Mucosa of stomach (tissue), 1 donor: ENCODE data around the gene LGALS1.
A peak's percentile ranks its signal among the peaks of the same experiment; 100 is the strongest.

Experiments
- H3K27me3 ChIP-seq: one replicate; pipeline ENCODE4 v1.7.0; 2013; ENCODE audit warnings: mild to moderate bottlenecking, low read length; ENCODE audit not compliant: control insufficient read depth, insufficient read depth
- H3K36me3 ChIP-seq: one replicate; pipeline ENCODE4 v1.7.0; 2013; ENCODE audit warnings: low read length; ENCODE audit not compliant: control insufficient read depth, insufficient read depth
- H3K4me1 ChIP-seq: one replicate; pipeline ENCODE4 v1.7.0; 2013; ENCODE audit warnings: mild to moderate bottlenecking, low read length; ENCODE audit not compliant: control insufficient read depth, insufficient read depth
- H3K4me3 ChIP-seq: one replicate; pipeline ENCODE4 v1.7.0; 2013; ENCODE audit warnings: low read length
- H3K9ac ChIP-seq: one replicate; pipeline ENCODE4 v1.7.0; 2013; ENCODE audit warnings: mild to moderate bottlenecking, low read length, moderate library complexity
- H3K9me3 ChIP-seq: one replicate; pipeline ENCODE4 v1.7.0; 2013; ENCODE audit warnings: mild to moderate bottlenecking, low read length, moderate library complexity; ENCODE audit not compliant: control insufficient read depth
- donor health status: Pancreatic carcinoma.

Gene LGALS1

GRCh38 chr22:37633089-37633624 is 42.3 kb upstream of the LGALS1 start:
- Histone ChIP-seq H3K9ac (peak overlapping the region; percentile 38), H3K4me1 (peaks cover 40% of the 10 kb centered on the region)

GRCh38 chr22:37633625-37634416 is 41.6 kb upstream of the LGALS1 start:
- Histone ChIP-seq H3K36me3 (no peaks in the 10 kb centered on the region), H3K27me3 (no peaks in the 10 kb centered on the region), H3K4me3 (no peak overlapping the region), H3K9me3 (no peaks in the 10 kb centered on the region), H3K9ac (peak overlapping the region; percentile 38), H3K4me1 (peaks cover 46% of the 10 kb centered on the region)

More at GRCh38 chr22:37633089-37633624, 42.3 kb upstream of the LGALS1 start:
- no peaks in the 10 kb centered on the region for H3K27me3 ChIP-seq
- H3K9me3 ChIP-seq, result no peaks in the 10 kb centered on the region
- peaks cover 6% of the 10 kb centered on the region for H3K36me3 ChIP-seq
- H3K4me3 ChIP-seq, result no peak overlapping the region

GRCh38 chr22:37634417-37634924 is 41.0 kb upstream of the LGALS1 start:
- Histone ChIP-seq H3K27me3 (no peaks in the 10 kb centered on the region), H3K36me3 (no peaks in the 10 kb centered on the region), H3K9ac (peak overlapping the region; percentile 38), H3K9me3 (no peaks in the 10 kb centered on the region), H3K4me1 (peaks cover 51% of the 10 kb centered on the region), H3K4me3 (no peak overlapping the region)

GRCh38 chr22:37635157-37635556 is 40.3 kb upstream of the LGALS1 start:
- Histone ChIP-seq H3K36me3 (no peaks in the 10 kb centered on the region), H3K4me3 (no peak overlapping the region), H3K9me3 (no peaks in the 10 kb centered on the region), H3K27me3 (no peaks in the 10 kb centered on the region), H3K4me1 (peaks cover 56% of the 10 kb centered on the region), H3K9ac (no peak overlapping the region)

- no peak overlapping the region for H3K9ac ChIP-seq
- H3K9me3 ChIP-seq, result no peaks in the 10 kb centered on the region
- H3K36me3 ChIP-seq, result no peaks in the 10 kb centered on the region
- H3K4me1 ChIP-seq, result peaks cover 68% of the 10 kb centered on the region
- no peak overlapping the region for H3K4me3 ChIP-seq
- no peaks in the 10 kb centered on the region for H3K27me3 ChIP-seq
These were observed 39.1 kb upstream of the LGALS1 start for GRCh38 chr22:37636186-37636948.

GRCh38 chr22:37636949-37637273 is 38.5 kb upstream of the LGALS1 start:
- Histone ChIP-seq H3K36me3 (no peaks in the 10 kb centered on the region), H3K4me1 (peaks cover 73% of the 10 kb centered on the region), H3K27me3 (no peaks in the 10 kb centered on the region), H3K9ac (no peak overlapping the region), H3K4me3 (no peak overlapping the region), H3K9me3 (no peaks in the 10 kb centered on the region)

GRCh38 chr22:37638391-37639069 is 36.9 kb upstream of the LGALS1 start:
- Histone ChIP-seq H3K4me1 (peaks cover 71% of the 10 kb centered on the region), H3K36me3 (no peaks in the 10 kb centered on the region), H3K9ac (peak overlapping the region; percentile 66), H3K27me3 (no peaks in the 10 kb centered on the region), H3K9me3 (no peaks in the 10 kb centered on the region), H3K4me3 (no peak overlapping the region)

- no peaks in the 10 kb centered on the region for H3K27me3 ChIP-seq
- no peaks in the 10 kb centered on the region for H3K36me3 ChIP-seq
- H3K9me3 ChIP-seq, result no peaks in the 10 kb centered on the region
- no peak within 1 kb of the TSS for H3K4me3 ChIP-seq
- H3K4me1 ChIP-seq, result peaks cover 66% of the 10 kb centered on the region
- H3K9ac ChIP-seq, result peak within 1 kb of the TSS; percentile 66
These were observed 36.2 kb upstream of the LGALS1 start, which contains the start of gene SH3BP1 for GRCh38 chr22:37639070-37639760. Gene SH3BP1 (plus strand): TSS chr22:37639669. CDS start chr22:37639788, 119 bp downstream.

GRCh38 chr22:37639771-37640590 is 35.5 kb upstream of the LGALS1 start:
- no peak overlapping the region for H3K4me3 ChIP-seq
- H3K9ac ChIP-seq, result peak overlapping the region; percentile 66
- H3K4me1 ChIP-seq, result peaks cover 58% of the 10 kb centered on the region

GRCh38 chr22:37640591-37641560 is 34.6 kb upstream of the LGALS1 start:
- Histone ChIP-seq H3K27me3 (no peaks in the 10 kb centered on the region), H3K36me3 (peaks cover 5% of the 10 kb centered on the region)

More at GRCh38 chr22:37639771-37640590, 35.5 kb upstream of the LGALS1 start:
- no peaks in the 10 kb centered on the region for H3K9me3 ChIP-seq
- H3K36me3 ChIP-seq, result peaks cover 5% of the 10 kb centered on the region
- no peaks in the 10 kb centered on the region for H3K27me3 ChIP-seq

More at GRCh38 chr22:37640591-37641560, 34.6 kb upstream of the LGALS1 start:
- no peaks in the 10 kb centered on the region for H3K9me3 ChIP-seq
- H3K9ac ChIP-seq, result peak overlapping the region; percentile 60
- H3K4me1 ChIP-seq, result peaks cover 56% of the 10 kb centered on the region
- H3K4me3 ChIP-seq, result no peak overlapping the region
